Calu3 (cell line): ENCODE data around the gene MIA2. TPM values are rescaled to one million over a fixed set of nuclear protein-coding genes. Genes with fewer than 3 reads are reported as not detected.

Experiments
- BruUV-seq: library from RNA; stranded (reverse); fragments of 400-500 nt; replicated peaks from 2 replicates; lab custom pipeline; 2021; lab: Mats Ljungman, UMichigan
- CTCF ChIA-PET: fragments of 300-600 bp; sonication (Branson Sonifier 250); formaldehyde crosslinking; loops from one replicate; lab custom pipeline; 2022; ENCODE audit warnings: antibody characterized with exemption; lab: Charles Lee
- DNase-seq: peaks from one replicate; pipeline ENCODE4 v3.0.0; 2022
- H3K27ac Mint-ChIP-seq: one replicate; pipeline ENCODE4 v1.8.0; 2022; ENCODE audit warnings: mixed read lengths; ENCODE audit not compliant: unreplicated experiment
- H3K27me3 Mint-ChIP-seq: one replicate; pipeline ENCODE4 v1.8.0; 2022; ENCODE audit warnings: mixed read lengths; ENCODE audit not compliant: unreplicated experiment
- H3K36me3 Mint-ChIP-seq: one replicate; pipeline ENCODE4 v1.8.0; 2022; ENCODE audit warnings: mild to moderate bottlenecking, moderate library complexity, mixed read lengths; ENCODE audit not compliant: insufficient read depth, unreplicated experiment
- H3K4me1 Mint-ChIP-seq: one replicate; pipeline ENCODE4 v1.8.0; 2022; ENCODE audit warnings: mild to moderate bottlenecking, low read depth, mixed read lengths; ENCODE audit not compliant: unreplicated experiment
- H3K4me3 Mint-ChIP-seq: one replicate; pipeline ENCODE4 v1.8.0; 2022; ENCODE audit warnings: mild to moderate bottlenecking, low read depth, moderate library complexity, mixed read lengths; ENCODE audit not compliant: unreplicated experiment
- H3K9me3 Mint-ChIP-seq: one replicate; pipeline ENCODE4 v1.8.0; 2022; ENCODE audit warnings: low read depth, mixed read lengths; ENCODE audit not compliant: unreplicated experiment
- CTCF ChIP-seq: fragments of 200-600 bp; IDR thresholded peaks from one replicate; pipeline ENCODE4 v1.8.0; 2022; ENCODE audit warnings: antibody characterized with exemption; ENCODE audit not compliant: unreplicated experiment
- intact Hi-C: fragments of 100-400 bp; cut with micrococcal nuclease; formaldehyde crosslinking; loops from one replicate; pipeline ENCODE4 v1.10.0; 2022; ENCODE audit not compliant: unreplicated experiment
- total RNA-seq: library from RNA; stranded (reverse); gene quantifications from 2 replicates; pipeline ENCODE4 v1.2.3, GENCODE V29; 2022

MIA2 gene
- total RNA-seq, 1 experiment from 2014 or later: 49.1 TPM

GRCh38 chr14:39266525-39266870 lies 32.8 kb downstream of the MIA2 start:
- peaks cover 40% of the 10 kb centered on the region for H3K36me3 Mint-ChIP-seq
- CTCF ChIA-PET: interaction anchor here (0.6 to 1.5 kb wide), 3 partner anchors 28 to 81 kb away, joined by 3 to 7 read pairs (median 3); no protein-coding TSS in a partner anchor
- BruUV-seq: no TSS peak
- peak overlapping the region; percentile 85 for H3K27ac Mint-ChIP-seq
- TF ChIP-seq CTCF: no peak
- H3K27me3 Mint-ChIP-seq: no peaks in the 10 kb centered on the region
- H3K4me1 Mint-ChIP-seq: peaks cover 31% of the 10 kb centered on the region
- DNase-seq: peak; percentile 85
- H3K4me3 Mint-ChIP-seq: peak overlapping the region; percentile 75
- no peaks in the 10 kb centered on the region for H3K9me3 Mint-ChIP-seq
- intact Hi-C loops: loop anchor here (2.0 to 5.0 kb wide), 2 partner anchors 92 to 101 kb away; partner anchors contain the start of gene PNN

GRCh38 chr14:39266871-39267607 lies 33.3 kb downstream of the MIA2 start:
- Mint-ChIP-seq H3K4me1 (peaks cover 31% of the 10 kb centered on the region), H3K27ac (peak overlapping the region; percentile 85), H3K36me3 (peaks cover 44% of the 10 kb centered on the region), H3K9me3 (no peaks in the 10 kb centered on the region), H3K27me3 (no peaks in the 10 kb centered on the region), H3K4me3 (peak overlapping the region; percentile 75)
- no TSS peak for BruUV-seq
- peak; percentile 76 for DNase-seq
- TF ChIP-seq CTCF: no peak
- intact Hi-C loops: loop anchor here (2.0 to 5.0 kb wide), 2 partner anchors 92 to 100 kb away; partner anchors contain the start of gene PNN
- CTCF ChIA-PET: interaction anchor here (0.6 to 1.5 kb wide), 3 partner anchors 29 to 82 kb away, joined by 3 to 7 read pairs (median 3); no protein-coding TSS in a partner anchor

GRCh38 chr14:39267608-39268005 lies 33.9 kb downstream of the MIA2 start:
- intact Hi-C loops: loop anchor here (2.0 to 5.0 kb wide), 2 partner anchors 93 to 100 kb away; partner anchors contain the start of gene PNN
- CTCF ChIA-PET: interaction anchor here (1.5 kb wide), 1 partner anchor 29 kb away, joined by 3 read pairs; no protein-coding TSS in a partner anchor
- Mint-ChIP-seq H3K27ac (peak overlapping the region; percentile 85), H3K4me1 (peaks cover 31% of the 10 kb centered on the region), H3K9me3 (no peaks in the 10 kb centered on the region), H3K36me3 (peaks cover 44% of the 10 kb centered on the region), H3K27me3 (no peaks in the 10 kb centered on the region), H3K4me3 (peak overlapping the region; percentile 75)
- BruUV-seq: no TSS peak
- no peak for TF ChIP-seq CTCF
- DNase-seq: no peak

GRCh38 chr14:39268393-39268792 lies 34.7 kb downstream of the MIA2 start:
- Mint-ChIP-seq H3K27ac (peak overlapping the region; percentile 85), H3K27me3 (no peaks in the 10 kb centered on the region), H3K4me3 (peak overlapping the region; percentile 75), H3K36me3 (peaks cover 44% of the 10 kb centered on the region), H3K4me1 (peaks cover 31% of the 10 kb centered on the region), H3K9me3 (peaks cover 1% of the 10 kb centered on the region)
- intact Hi-C loops: loop anchor here (5.0 kb wide), 1 partner anchor 99 kb away; no protein-coding TSS in a partner anchor
- no TSS peak for BruUV-seq
- CTCF ChIA-PET: no interaction called here
- no peak for DNase-seq
- no peak for TF ChIP-seq CTCF
